Measurements from ENCODE around the gene GRB7. TPM values are rescaled to one million over a fixed set of nuclear protein-coding genes. Genes with fewer than 3 reads are reported as not detected.

GRB7 gene
- total RNA-seq, 1 experiment from 2014 or later: not detected

Other genes starting within 250 kb of the GRB7 start
- not detected in 2 replicates for gene NEUROD2, start 130.0 kb upstream of the GRB7 start, total RNA-seq (2014; rRNA removed; shearing (Covaris generic))
- gene PPP1R1B, start 111.0 kb upstream of the GRB7 start, total RNA-seq (2014; rRNA removed; shearing (Covaris generic)): not detected in 2 replicates
- 20.8 and 33.1 TPM in 2 replicates for gene STARD3, start 100.8 kb upstream of the GRB7 start, total RNA-seq (2014; rRNA removed; shearing (Covaris generic))
- 0.05 TPM in 1 of 2 replicates, not detected in the other for gene TCAP, start 72.6 kb upstream of the GRB7 start, total RNA-seq (2014; rRNA removed; shearing (Covaris generic))
- gene PNMT, start 69.5 kb upstream of the GRB7 start, total RNA-seq (2014; rRNA removed; shearing (Covaris generic)): not detected in 2 replicates
- 9.2 and 13.0 TPM in 2 replicates for gene PGAP3, start 49.9 kb upstream of the GRB7 start, total RNA-seq (2014; rRNA removed; shearing (Covaris generic))
- gene ERBB2, start 37.9 kb upstream of the GRB7 start, total RNA-seq (2014; rRNA removed; shearing (Covaris generic)): 1.2 and 1.8 TPM in 2 replicates
- 84.5 and 89.4 TPM in 2 replicates for gene MIEN1, start 7.4 kb upstream of the GRB7 start, total RNA-seq (2014; rRNA removed; shearing (Covaris generic))
- not detected in 2 replicates for gene IKZF3, start 126.4 kb downstream of the GRB7 start, total RNA-seq (2014; rRNA removed; shearing (Covaris generic))
- not detected in 2 replicates for gene ZPBP2, start 130.3 kb downstream of the GRB7 start, total RNA-seq (2014; rRNA removed; shearing (Covaris generic))
- 0.15 and 1.5 TPM in 2 replicates for gene GSDMB, start 180.7 kb downstream of the GRB7 start, total RNA-seq (2014; rRNA removed; shearing (Covaris generic))
- gene ORMDL3, start 189.7 kb downstream of the GRB7 start, total RNA-seq (2014; rRNA removed; shearing (Covaris generic)): 28.9 and 42.7 TPM in 2 replicates
- gene LRRC3C, start 189.8 kb downstream of the GRB7 start, total RNA-seq (2014; rRNA removed; shearing (Covaris generic)): not detected in 2 replicates
- gene GSDMA, start 225.1 kb downstream of the GRB7 start, total RNA-seq (2014; rRNA removed; shearing (Covaris generic)): not detected in 2 replicates
- 138 and 170 TPM in 2 replicates for gene PSMD3, start 242.9 kb downstream of the GRB7 start, total RNA-seq (2014; rRNA removed; shearing (Covaris generic))

Data from M059J (cell line).